ENCODE results near the gene CPA3. TPM values are rescaled to one million over a fixed set of nuclear protein-coding genes. Genes with fewer than 3 reads are reported as not detected.
A peak's percentile ranks its signal among the peaks of the same experiment; 100 is the strongest.

The CPA3 gene
- total RNA-seq, 1 donor from 2014 or later, result not detected

GRCh38 chr3:148823026-148823425 lies 42.1 kb upstream of the CPA3 start:
- TF ChIP-seq CTCF (IDR thresholded peaks at IDR 0.05; ENCODE audit: unreplicated experiment), result no peak
- Mint-ChIP-seq H3K4me1 (peaks cover 46% of the 10 kb centered on the region), H3K9me3 (peaks cover 12% of the 10 kb centered on the region), H3K4me3 (no peak overlapping the region), H3K27me3 (ENCODE audit: low read depth) (no peaks in the 10 kb centered on the region), H3K36me3 (peaks cover 3% of the 10 kb centered on the region), H3K27ac (no peak overlapping the region)
- no peak for DNase-seq (ENCODE audit: low spot score in 2 of 2, unreplicated experiment in 2 of 2)

- DNase-seq (ENCODE audit: low spot score in 2 of 2, unreplicated experiment in 2 of 2), result no peak
- H3K9me3 Mint-ChIP-seq, result peaks cover 12% of the 10 kb centered on the region
- peaks cover 52% of the 10 kb centered on the region for H3K4me1 Mint-ChIP-seq
- no peak overlapping the region for H3K27ac Mint-ChIP-seq
- H3K36me3 Mint-ChIP-seq, result peaks cover 3% of the 10 kb centered on the region
- H3K4me3 Mint-ChIP-seq, result no peak overlapping the region
- TF ChIP-seq CTCF (IDR thresholded peaks at IDR 0.05; ENCODE audit: unreplicated experiment), result no peak
- H3K27me3 Mint-ChIP-seq (ENCODE audit: low read depth), result no peaks in the 10 kb centered on the region
Measured at GRCh38 chr3:148825476-148825875, 39.6 kb upstream of the CPA3 start.

GRCh38 chr3:148827585-148827984 lies 37.5 kb upstream of the CPA3 start, which contains the start of gene CPB1:
Gene CPB1, plus strand, starts transcription at chr3:148827811. Its CDS starts 13 bp downstream, at chr3:148827824.
- Mint-ChIP-seq H3K9me3 (peaks cover 8% of the 10 kb centered on the region), H3K36me3 (no peaks in the 10 kb centered on the region), H3K27me3 (ENCODE audit: low read depth) (no peaks in the 10 kb centered on the region), H3K4me3 (no peak within 1 kb of the TSS), H3K27ac (peak within 1 kb of the TSS; percentile 73), H3K4me1 (peaks cover 49% of the 10 kb centered on the region)
- TF ChIP-seq CTCF (IDR thresholded peaks at IDR 0.05; ENCODE audit: unreplicated experiment), result no peak
- DNase-seq (ENCODE audit: low spot score in 2 of 2, unreplicated experiment in 2 of 2), result no peak

GRCh38 chr3:148828136-148828690 lies 36.9 kb upstream of the CPA3 start:
- Mint-ChIP-seq H3K36me3 (no peaks in the 10 kb centered on the region), H3K27me3 (ENCODE audit: low read depth) (no peaks in the 10 kb centered on the region), H3K4me3 (no peak overlapping the region), H3K27ac (peak overlapping the region; percentile 73), H3K4me1 (peaks cover 49% of the 10 kb centered on the region), H3K9me3 (peaks cover 2% of the 10 kb centered on the region)
- no peak for DNase-seq (ENCODE audit: low spot score in 2 of 2, unreplicated experiment in 2 of 2)
- no peak for TF ChIP-seq CTCF (IDR thresholded peaks at IDR 0.05; ENCODE audit: unreplicated experiment)

GRCh38 chr3:148829926-148830325 lies 35.2 kb upstream of the CPA3 start:
- TF ChIP-seq CTCF (IDR thresholded peaks at IDR 0.05; ENCODE audit: unreplicated experiment), result no peak
- DNase-seq (ENCODE audit: low spot score in 2 of 2, unreplicated experiment in 2 of 2), result no peak
- peaks cover 42% of the 10 kb centered on the region for H3K4me1 Mint-ChIP-seq
- no peak overlapping the region for H3K4me3 Mint-ChIP-seq
- no peaks in the 10 kb centered on the region for H3K27me3 Mint-ChIP-seq (ENCODE audit: low read depth)
- H3K36me3 Mint-ChIP-seq, result no peaks in the 10 kb centered on the region
- peak overlapping the region; percentile 67 for H3K27ac Mint-ChIP-seq
- no peaks in the 10 kb centered on the region for H3K9me3 Mint-ChIP-seq

GRCh38 chr3:148833223-148833622 lies 31.9 kb upstream of the CPA3 start:
- Mint-ChIP-seq H3K4me3 (no peak overlapping the region), H3K36me3 (no peaks in the 10 kb centered on the region), H3K27me3 (ENCODE audit: low read depth) (no peaks in the 10 kb centered on the region), H3K9me3 (no peaks in the 10 kb centered on the region), H3K27ac (no peak overlapping the region), H3K4me1 (peaks cover 32% of the 10 kb centered on the region)
- no peak for TF ChIP-seq CTCF (IDR thresholded peaks at IDR 0.05; ENCODE audit: unreplicated experiment)
- DNase-seq (ENCODE audit: low spot score in 2 of 2, unreplicated experiment in 2 of 2), result no peak

Measured in mesothelial cell of epicardium (in vitro differentiated cells).